NCI-H524 (cell line): ENCODE results near the gene OAS2.
A peak's percentile ranks its signal among the peaks of the same experiment; 100 is the strongest.

Experiments
- DNase-seq, 2 experiments: peaks; one replicate each; lab custom pipeline; 2025; lab: John Stamatoyannopoulos, UW

OAS2 gene

DNA sequence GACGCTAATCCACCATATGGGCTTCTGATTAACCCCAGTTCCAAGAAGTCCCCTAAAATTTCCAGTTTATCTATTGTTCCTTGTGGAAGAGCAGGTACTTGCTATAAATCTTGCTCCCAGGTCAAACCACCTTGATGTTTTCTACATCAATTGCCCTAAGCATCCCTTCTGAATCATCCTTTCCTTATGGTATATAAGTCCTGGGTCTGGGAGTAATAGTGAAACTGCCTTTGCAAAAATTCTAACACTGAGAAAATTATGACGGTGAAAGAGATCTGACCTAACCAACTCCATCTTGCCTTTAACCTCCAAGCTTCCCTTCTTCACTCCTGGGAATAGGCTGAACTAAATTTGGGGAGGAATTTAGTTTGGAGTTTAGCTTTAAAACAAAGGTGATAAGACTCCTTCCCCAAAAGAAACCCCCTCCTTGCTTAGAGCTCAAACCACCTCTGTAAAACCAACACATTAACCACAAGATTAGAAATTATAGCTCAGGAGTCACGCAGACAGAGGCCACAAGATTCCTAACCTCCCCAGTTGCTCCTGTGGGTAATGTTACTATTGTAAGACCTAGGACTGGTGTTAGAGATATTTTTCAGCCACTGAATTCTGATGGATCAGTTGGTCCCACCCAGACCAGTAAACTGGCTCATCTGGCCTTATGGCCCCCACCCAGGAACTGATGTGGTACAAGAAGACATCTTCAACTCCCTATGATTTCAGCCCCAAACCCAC, 44.4 kb downstream of the OAS2 start:
- DNase-seq = no peak

DNA sequence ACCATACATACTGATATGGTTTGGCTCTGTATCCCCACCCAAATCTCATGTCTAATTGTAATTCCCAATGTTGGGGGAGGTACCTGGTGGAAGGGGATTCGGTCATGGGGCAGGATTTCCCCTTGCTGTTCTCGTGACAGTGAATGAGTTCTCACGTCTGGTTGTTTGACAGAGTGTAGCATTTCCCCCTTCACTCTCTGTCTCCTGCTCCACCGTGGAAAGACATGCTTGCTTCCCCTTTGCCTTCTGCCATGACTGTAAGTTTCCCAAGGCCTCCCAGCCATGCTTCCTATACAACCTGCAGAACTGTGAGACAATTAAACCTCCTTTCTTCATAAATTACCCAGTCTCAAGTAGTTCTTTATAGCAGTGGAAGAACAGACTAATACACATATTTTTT, 49.4 kb downstream of the OAS2 start:
- no peak for DNase-seq

DNA sequence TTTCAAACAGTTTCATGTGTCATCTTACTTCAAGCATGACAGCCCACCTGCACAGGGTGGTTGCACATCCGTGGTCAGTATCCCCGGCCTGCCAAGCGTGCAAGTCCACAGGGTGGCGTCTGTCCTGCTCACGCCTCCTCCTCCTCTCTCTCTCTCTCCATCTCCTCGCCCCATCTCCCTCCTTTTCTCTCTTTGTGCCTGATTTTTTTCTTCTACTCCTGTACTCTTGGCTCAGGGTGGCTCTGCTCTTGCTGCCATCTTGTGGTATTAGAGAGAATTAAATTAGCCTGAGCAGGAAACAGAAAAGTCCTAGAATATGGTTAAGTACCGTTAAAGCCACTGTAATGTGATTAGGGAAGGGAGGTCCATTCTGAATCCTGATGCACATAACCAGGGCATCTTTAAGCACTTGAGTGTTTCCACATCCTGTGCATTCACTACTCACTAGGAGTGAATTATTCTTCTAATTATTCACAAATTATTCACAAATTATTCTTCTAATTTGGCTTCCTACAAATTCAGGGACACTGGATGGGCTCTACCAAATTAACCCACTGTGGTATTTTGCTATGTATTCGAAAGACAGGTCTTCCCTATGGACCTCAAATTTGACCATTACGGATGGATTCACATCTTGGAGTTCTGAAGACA, 52.7 kb downstream of the OAS2 start:
- peak; percentile 80 to 84 for DNase-seq

DNA sequence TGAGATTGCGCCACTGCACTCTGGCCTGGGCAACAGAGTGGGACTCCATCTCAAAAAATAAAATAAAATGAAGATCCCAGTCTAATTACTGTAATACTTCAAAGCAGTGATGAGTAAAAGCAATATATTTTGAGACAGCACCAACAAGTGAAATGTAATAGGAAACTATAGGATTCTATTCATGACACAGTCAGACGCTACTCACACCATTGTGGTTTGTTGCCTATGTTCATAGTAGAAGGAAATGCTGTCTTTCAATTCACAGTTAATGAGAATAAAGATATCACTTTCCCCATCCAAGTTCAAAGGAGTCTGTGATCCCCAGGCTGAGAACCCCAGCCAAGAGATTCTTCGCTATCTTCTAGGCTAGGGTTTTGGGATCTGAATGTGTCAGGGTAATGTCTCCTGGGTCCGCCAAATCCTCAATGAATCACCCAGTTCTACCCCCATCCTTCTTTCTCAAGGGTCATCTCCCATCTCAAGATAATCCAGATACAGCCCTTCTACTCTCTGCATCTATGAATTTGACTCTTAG, 61.7 kb downstream of the OAS2 start:
- no peak for DNase-seq

DNA sequence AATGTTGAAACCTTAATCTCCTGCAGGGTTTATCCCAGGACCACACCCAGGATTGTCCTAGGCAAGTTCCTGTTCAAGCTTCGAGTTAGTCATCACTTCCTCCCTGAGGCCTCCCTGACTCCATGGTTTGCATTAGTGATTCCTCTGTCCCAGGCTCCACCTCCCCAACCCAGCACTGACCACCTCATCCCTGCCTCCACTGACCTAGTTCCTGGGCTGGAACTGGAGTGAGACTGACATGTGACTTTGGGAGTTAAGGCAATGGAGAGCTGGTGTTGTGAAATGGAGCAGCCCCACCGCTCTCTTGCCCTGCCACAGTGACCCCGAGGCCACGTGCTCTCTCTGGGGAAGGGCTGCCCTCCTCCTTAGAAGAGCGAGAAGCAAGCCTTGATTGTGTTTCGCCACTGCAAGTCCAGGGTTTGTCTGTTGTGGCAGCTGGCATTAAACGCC, 62.4 kb downstream of the OAS2 start:
- peak in 1 of 2 experiments; percentile 26 for DNase-seq

DNA sequence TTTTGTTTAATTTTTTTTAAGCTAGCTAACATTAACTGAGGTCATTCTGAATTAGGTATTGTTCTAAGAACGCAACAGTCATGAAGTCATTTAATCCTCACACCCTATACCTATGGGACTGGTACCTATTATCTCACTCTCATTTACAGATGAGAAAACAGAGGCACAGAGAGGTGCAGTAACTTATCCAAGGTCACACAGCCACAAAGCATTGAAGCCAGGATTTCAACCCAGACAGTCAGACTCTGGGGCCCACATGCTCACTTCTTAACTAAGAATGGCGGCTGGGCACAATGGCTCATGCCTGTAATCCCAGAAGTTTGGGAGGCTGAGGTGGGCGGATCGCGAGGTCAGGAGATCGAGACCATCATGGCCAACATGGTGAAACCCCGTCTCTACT, 63.2 kb downstream of the OAS2 start:
- no peak for DNase-seq

DNA sequence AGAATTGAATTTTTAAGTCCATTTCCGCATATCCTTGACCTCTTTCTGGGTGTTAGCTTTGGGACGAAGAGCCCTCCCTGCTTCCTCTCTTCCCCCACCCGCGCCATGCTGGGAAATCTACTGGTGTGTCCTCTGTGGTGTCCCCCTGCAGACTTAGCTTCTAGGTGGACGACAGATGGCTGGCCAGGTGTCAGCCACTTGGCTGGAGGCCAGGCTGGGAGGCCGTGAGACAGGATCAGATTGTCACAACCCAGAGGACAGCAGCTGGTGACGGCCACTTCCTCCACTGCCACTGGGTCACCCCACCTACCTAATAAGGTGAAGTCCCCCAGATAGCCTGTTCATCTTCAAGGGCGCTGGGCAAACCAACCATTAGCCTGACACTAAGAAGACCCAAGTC, 64.9 kb downstream of the OAS2 start:
- DNase-seq = peak; percentile 82 to 95

DNA sequence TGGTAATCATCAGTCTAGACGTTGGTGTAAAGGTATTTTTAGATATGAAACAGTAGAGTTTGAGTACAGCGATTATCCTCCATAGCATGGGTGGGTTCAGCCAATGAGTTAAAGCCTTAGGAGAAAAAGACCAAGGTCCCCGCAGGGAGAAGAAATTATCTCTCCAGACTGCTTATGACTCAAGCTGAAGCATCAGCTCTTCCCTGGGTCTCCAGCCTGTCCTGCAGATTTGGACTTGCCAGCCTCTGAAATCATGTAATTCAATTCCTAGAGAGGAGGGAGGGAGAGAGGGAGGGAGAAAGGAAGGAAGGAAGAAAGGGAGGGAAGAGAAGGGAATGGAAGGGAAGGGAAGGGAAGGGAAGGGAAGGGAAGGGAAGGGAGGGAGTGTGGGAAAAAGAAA, 66.2 kb downstream of the OAS2 start:
- DNase-seq = no peak

DNA sequence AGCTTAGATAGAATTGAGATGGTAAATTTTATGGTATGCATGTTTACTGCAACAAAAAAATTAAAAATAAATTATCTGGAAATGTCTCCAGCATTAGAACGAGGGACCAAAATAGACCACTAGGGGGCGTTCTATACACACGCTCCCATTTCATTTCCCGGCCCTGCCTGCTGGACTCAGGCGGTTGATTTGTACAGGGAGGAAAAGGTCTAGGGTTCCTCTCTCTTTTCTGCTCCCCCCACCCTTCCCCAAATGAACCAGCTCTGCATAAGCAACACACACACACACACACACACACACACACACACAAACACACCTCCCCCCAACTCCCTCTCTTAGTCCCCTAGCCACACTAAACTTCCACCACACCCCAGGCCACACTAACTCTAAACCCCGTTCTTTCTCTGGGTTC, 70.4 kb downstream of the OAS2 start:
- peak; percentile 49 to 63 for DNase-seq

DNA sequence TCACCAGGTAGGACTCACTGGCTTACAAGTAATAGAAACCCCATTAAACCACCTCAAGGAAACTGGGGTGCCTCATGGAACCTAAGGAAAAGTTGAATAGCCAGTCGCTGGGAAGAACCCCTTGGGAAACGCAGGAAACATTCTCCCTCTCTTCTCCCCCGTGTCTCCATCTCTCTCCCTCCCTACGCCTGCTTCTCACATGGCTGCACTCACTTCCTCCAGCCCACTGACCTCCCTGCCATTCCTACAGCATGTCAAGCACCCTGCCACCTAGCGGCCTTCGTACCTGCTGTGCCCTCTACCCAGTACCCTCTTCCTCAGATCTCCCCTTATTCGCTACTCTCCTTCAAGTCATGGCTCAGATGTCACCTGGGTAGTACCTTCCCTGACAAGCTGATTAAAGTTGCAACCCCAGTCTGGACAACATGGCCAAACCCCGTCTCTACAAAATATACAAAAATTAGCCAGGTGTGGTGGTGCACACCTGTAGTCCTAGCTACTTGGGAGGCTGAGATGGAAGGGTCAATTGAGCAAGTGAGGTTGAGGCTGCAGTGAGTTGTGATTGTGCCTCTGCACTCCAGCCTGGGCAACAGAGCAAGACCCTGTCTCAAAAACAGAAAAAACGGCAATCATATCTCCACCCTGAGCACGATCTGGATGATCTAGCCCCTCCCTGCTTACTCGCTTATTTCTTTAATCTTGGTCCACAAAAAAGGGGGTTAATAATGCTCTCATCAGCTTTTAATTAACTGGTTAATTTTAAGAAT, 71.8 kb downstream of the OAS2 start:
- DNase-seq = peak in 1 of 2 experiments; percentile 10

DNA sequence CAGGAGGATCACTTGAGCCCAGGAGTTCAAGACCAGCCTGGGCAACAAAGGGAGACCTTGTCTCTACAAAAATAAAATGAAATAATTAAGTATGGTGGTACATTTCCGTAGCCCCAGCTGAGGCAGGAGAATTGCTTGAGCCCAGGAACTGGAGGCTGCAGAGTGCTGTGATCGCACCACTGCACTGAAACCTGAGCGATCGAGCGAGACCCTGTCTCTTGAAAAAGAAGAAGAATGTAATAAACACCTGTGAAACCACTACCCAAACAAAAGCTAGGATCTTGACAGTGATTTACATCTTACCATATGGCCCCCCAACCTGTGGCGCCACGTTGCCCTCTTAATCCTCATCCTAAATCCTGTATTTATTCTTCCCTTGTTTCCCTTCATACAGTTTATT, 72.5 kb downstream of the OAS2 start:
- peak in 1 of 2 experiments; percentile 27 for DNase-seq

DNA sequence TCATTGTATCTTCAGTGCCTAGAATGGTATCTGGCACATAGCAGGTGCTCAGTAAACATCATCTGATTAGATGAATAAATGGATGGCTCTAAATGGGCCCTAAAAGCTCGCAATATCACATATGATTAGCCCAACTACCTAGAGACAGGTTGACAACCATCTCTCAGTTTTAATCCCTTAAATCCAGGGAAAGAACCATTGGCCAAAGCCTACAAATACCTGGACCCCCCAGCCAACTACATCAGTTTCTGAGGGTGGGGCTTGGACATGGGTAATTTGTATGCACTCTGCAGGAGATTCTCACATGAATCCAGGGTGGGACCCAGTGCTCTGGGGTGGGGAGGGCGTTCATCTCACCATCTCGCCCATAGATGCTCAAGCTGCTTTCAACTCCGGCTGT, 73.4 kb downstream of the OAS2 start:
- no peak for DNase-seq

DNA sequence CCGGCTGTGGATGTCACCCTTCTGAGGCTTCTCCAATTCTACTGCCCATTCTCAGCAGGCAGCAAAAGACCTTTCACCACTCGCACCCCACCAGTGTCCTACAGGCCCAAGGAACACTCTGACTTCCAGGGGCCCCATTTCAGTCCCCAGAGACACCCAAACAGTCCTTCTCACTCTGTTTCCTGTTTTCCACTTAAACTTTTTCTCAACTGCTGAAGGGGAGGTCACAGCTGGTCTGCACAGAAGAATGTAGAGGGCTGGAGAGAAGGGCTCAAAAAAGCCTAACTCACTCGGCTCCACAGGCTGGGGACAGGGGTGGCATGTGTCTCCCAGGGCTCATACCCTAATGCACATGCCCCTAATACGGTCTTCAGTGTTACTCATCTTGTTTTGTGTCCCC, 74.0 kb downstream of the OAS2 start:
- no peak for DNase-seq

DNA sequence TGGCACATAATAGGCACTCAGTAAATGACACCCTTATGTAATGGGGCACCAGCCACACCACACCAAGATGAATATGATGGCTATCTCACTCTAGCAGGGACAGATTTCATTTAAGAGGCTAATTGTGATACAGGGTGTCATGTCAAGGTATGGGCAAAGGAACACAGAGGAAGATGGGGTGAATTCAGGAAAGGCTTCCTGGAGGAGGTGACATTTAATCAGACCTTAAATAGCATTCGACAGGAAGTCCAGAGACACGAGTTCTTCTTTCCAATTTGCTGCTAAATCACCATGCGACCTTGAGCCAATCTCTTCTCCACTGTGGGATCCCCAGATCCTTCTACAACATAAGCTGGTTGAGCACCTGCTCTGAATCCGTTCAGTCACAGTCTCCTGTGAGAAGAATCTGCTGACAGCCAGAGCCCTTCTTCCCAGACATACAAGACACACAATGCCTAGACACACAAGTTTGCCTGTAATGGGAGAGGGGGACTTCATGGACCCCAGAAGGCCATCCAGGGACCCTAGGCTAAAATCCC, 76.7 kb downstream of the OAS2 start:
- no peak for DNase-seq

DNA sequence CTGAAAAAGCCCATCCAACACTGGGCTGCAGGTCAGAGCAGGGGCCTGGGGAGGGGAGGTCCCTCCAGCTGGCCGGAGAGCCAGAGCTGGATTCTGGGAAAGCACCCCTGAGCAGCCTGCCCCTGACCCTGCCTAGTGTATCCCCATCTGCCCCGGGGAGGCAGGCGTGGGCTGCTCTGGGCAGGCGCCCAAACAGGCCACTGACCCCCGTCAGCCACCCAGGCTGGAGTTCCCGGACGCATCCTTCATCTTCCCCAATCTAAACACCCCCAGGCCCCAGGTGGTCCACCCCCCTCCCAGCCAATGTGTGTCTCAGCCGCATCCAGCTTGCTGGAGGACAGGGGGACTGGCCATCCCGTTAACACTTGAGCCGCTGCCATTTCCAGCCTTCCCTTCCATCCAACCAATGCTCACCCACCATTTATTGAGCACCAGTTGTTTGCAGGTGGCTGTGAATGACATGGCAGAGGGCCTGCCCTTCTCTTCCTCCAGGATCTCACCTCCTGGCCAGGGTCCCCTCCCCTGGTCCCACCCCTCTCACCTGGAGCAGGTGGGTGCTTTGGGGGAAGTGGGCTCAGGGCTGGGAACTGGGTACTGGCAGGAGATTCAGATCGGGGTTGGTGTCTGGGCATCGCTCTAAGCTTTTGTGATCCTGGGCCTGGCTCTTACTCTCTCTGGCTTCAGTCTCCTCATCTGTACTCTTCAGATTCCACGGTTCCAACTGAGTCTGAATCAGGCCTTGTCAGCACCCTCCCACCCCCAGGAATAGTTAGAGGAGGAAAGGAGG, 77.5 kb downstream of the OAS2 start:
- DNase-seq = no peak

DNA sequence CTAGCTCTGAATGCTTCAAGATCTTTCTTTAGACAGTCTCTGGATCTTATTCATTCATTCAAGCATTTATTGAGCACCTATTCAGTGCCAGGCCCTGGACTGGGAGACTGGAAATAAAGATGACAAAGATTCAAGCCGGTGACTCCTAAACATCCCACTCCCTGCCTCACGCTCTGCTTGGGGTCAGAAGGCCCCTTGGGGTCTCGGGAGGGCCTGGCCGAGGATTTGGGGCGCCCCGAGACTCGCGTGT, 78.0 kb downstream of the OAS2 start:
- DNase-seq = no peak

DNA sequence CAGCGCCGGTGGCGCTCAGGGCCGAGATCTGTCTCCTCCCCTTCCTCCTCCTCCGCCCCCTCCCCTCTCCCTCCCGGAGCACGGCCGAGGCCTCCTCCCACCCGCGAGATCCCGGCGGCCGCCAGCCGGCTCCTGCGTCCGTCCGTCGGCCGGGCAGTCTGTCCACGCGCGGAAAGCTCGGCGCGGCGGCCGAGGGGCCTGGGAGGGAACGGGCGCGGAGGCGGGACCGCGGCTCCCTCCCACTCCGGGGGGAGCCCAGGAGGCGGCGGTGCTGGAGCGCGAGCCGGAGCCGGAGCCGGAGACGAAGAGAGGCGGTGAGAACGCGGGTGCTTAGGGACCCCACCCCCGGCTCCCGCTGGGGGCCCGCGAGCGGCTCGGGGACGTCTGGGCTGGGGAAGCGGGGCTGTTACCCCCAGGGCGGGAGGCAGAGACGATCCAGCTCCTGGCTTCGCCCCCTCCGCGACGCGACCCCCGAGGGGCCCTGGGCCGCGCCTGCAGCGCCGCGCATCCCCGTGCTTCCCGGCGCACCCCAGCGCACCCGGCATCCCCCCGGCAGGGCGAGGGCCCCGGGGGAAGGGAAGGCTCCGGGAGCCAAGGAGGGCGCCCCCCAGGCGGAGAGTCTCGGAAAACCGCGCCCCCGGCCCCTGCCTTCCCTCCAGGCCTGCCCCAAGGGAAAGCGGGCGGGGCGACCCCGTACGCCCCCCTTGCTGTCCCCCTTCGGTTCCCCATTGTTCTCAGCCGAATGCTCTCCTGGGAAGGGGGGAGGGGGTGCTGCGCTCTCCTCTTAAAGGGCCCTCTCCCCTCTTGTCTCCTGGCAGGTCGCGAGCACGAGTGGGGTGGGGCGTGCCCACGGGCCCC, 78.5 kb downstream of the OAS2 start, which contains the start of gene DTX1:
TSS of gene DTX1 (plus strand) at position 100 of the 858 bp plus-strand sequence. CDS start 1,463 bp downstream, outside the sequence.
- no peak for DNase-seq

DNA sequence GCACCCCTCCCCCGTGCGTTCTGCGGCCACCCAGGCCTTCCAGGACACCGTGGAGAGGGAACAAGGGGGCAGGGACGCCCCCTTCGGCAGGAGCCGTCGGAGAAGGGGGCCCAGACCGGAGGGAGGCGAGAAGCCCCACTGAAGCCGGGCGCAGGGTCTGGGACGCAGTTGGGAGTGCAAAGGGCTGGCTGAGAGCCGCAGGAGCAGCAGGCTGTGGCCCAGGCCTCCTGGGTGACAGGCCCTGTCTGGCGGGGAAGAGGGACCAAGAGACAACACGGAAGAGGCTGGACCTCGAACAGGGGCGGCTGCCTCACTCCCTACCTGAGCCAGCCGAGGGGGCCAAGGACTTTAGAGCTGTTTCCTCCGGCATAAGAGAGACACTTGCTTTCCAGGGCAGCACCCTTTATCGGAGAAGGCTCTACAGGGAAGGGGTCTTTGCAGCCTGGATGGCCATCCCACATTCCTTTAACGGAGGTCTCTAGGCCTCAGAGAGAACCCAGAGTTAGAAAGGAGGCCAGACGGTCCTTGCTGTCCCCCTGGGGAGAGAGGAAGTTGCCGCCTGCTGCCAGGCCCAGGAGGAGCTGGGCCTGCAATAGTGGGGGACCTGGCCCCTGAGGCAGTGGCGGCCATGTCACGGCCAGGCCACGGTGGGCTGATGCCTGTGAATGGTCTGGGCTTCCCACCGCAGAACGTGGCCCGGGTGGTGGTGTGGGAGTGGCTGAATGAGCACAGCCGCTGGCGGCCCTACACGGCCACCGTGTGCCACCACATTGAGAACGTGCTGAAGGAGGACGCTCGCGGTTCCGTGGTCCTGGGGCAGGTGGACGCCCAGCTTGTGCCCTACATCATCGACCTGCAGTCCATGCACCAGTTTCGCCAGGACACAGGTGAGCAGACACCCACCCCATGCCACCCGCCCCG, 79.5 kb downstream of the OAS2 start:
- no peak for DNase-seq

DNA sequence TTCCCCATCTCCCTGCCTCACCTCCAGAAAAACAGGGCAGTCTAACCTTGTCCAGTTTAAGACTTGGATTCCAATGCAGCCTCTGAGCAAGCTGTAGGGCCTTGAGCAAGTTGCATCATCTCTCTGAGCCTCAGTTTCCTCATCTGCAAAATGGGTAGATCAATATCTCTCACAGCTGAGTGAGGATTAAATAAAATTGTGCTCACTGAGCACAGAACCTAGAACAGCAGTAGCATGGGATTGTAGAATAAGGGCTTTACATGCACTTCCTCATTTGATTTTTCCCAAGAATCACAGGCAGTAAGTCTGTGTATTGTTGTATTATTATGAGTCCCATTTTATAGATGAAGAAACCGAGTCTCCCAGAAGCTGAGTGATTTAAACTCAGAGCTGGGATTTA, 80.2 kb downstream of the OAS2 start:
- no peak for DNase-seq
